Inflammatory macrophage treated with lipopolysaccharide for 1 hour (primary cell): ENCODE data around the gene YES1.

ENCODE experiments used
- DNase-seq, 2 donors: peaks; one replicate each; pipeline ENCODE4 v3.0.0-alpha.2; 2020 to 2022

The YES1 gene

DNA sequence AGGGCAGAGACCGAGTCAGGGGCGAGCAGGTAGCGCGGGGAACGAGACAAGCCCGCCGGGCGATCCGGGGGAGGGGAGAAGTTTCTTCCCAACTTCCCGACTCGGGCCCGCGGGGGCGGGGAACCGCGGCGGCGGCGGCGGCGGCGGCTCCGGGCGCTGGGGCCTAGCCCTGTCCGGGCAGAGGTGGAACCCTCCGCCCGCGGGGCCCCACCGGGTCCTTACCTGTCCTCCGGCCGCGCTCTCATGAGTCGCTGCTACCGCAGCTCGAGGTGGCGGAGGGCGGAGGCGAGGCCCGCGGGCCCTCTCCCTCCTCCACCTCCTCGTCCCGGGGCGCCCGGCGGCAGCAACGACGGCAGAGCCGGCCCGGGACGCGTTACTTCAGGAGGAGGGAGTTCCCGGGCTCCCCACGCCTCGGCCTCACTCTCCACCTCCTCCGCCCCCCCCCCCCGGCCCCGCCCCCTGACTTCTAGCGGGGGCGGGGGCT lies at the start of gene YES1:
TSS of gene YES1 (minus strand) at position 351 of the 484 bp plus-strand sequence. CDS start 55,415 bp downstream, outside the sequence.
- no peak for DNase-seq

DNA sequence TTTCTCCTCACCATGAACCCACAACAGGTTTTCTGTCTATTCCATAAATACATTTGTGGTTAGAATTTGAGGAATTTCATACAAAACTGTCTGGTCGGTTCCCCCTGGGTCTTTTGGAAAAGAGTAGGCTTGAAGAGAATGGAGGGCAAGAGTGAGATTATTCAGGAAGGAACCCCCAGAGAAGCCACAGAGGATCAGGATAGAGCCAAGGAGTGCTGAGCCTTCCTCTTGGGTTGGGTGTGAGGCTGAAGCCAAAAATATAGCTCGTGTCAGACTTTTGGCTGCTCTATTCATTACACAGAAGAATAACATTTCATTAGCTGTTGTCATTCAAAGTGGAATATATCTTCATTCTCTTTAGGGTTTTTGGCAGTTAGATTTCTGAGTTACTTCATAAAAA lies 45.9 kb upstream of the YES1 start:
- no peak for DNase-seq

DNA sequence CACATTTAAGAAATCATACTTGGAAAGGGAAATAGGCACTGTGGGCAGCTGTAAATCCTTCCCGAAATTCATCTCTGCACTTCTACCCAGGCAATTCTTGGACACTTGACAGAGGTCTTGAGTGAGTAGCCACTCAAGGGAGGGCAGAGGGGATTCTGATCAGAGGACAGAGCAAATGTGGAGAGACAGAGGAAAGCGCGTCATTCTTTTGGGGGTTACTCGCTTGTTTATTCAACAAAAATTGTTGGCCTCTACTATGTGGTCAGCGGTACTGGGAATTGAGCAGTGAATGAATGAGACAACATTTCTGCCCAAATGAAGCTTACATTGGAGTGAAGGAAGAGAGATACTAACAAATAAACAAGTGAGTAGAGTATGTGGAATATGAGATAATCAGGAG lies 41.4 kb upstream of the YES1 start:
- no peak for DNase-seq

DNA sequence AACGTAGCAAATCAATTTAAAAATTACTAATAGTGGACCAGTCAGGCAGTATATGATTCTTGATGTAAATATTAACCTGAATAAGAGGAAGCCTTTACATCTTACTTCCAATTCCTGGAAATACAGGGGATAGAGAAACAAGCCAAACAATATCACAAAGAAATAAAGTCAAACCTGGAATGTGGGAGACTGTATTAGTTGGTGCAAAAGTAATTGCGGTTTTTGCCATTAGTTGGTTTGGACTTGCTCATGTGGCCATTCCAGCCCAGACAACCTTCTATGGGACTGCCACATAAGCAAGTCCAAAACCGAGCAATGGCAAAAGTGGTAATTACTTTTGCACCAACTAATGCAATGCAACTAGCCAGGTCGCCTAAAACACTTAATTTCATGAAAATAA lies 38.9 kb upstream of the YES1 start:
- no peak for DNase-seq

DNA sequence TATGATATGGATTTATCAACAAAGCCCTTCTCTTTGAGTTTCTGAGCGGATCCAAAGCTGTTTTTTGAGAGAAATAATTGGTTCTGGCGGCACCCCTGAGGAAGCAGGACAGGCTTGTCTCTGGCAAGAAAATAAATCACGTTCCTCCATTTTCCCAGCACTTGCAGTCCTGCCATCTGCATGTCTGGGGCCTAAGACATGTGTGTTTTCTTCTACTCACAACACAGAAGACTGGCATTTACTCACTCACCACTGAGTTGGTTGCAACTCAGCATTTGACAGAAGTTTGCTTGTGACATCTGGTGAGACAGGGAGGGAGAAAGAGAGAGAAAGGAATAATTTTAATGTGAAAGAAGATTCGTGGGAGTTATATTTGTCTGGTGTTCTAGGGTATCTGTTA lies 37.0 kb upstream of the YES1 start:
- DNase-seq, result no peak

DNA sequence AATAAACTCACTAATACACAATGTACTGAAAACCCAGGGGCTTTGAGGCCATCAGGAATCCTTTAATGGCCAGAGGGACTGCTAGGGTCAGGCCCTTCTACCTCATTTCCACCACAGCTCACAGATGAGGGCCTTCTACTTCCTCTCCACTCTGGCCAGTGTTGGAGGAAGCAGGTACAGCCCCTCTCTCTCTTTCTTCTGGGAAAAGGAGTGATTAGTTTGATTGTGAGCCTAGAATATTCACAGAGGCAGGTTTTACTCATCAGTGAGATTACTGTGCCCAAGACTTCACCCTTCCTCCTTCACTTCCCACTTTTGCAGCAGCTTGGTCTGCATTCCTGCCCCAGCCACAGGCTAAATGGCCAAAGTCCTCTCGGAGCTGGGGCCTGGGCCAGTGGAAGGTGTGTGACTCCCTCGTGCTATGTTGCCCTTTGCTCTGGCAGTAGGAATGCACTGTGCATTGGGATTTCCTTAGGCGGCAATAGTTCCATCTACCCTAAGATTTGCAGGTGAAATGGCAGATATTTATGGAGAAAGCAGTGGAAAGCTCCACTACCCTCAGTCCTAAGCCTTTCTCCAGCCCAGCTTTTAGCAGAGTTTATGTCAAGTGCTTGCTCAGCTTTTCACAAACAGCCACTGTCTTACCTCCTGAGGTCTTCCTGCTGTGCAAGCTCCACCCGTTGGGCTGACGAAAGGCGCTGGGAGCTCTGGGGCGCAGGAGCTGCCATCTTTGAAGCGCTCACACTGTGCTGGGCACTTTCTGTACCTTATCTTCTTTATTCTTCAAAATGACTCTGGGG lies 36.2 kb upstream of the YES1 start:
- DNase-seq, result no peak

DNA sequence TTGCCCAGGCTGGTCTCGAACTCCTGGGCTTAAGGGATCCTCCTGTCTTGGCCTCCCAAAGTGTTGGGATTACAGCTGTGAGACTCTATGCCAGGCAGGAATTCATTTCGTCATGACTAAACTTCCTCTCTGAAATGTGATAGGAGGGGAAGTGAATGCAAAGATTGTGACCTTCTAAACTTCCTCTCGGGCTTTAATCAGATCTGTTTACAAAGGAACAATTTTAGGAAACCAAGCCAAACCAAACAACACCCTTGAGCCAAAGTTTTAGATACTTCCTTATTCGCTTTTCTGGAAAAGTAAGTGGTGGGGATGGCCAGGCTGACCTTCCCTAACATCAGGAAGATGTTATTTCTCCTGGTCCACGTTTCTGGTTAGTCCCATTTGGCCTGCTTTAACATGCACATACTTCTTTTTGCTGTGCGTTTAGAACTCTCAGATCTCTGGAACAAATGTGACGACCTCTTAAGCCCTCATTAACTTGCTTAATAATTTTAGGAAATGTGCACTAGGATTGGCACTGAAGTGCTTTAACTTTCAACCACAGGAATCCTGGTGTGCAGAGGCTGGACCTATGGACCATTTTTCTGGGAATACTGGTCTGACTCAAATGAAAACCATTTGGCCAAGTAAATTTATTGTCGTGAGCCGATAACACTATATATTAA lies 33.2 kb upstream of the YES1 start:
- peak; percentile 46 to 47 for DNase-seq

DNA sequence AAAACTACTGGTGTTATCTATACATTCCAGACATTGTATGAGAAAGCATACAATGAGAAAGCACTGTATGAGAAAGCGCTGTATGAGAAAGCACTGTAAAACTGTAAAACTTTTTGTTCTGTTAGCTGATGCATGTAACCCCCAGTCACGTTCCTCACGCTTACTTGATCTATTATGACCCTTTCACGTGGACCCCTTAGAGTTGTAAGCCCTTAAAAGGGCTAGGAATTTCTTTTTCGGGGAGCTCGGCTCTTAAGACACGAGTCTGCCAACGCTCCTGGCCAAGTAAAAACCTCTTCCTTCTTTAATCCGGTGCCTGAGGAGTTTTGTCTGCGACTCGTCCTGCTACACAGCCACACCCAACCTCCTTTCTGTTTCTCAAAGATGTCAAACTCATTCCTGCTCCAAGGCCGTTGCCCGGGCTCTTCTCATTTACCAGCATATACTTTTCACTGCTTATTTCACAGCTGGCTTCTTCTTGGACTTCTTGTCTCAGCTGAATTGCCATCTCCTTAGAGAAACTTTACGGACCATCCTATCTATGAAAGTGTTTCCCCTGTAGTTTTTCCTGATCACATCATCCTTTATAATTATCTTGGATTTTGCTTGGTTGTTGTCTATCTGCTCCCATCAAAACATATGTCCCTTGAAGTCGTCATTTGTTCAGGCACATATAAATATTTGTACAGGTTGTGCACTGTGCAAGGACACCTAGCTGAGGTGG lies 29.8 kb upstream of the YES1 start:
- DNase-seq, result no peak

DNA sequence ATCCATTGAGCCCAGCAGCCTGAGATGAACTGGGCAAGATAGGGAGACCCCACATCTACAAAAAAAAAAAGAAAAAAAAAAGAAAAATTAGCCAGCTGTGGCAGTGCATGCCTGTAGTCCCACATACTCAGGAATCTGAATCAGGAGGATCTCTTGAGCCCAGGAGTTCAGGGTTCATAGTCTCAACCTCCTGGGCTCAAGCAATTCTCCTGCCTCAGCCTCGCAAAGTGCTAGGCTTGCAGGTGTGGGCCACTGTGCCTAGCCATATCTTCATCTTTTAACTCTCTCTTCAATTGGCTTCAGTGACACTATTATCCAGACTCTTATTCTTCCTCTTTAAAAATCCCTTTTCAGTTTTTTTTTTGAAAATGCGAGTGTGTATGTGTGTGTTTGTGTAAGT lies 28.5 kb upstream of the YES1 start:
- DNase-seq, result no peak

DNA sequence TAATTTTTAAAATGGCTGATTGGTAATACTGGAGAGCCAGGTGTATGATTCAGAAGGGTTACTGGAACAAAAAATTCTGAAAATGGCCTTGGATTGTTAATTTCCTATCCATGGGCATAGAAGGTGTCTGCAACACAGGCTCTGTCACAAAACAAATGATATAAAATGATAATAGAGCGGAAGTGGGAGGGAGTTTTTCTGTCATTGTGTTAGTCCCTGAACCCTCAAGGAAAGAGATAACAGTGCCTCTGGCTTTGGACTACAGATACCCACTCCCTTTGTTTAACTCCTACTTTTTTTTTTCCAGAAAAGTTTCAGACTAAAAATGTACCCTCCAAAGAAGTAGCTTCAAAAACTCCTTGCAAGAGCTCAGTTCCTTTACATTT lies 28.0 kb upstream of the YES1 start:
- no peak for DNase-seq

DNA sequence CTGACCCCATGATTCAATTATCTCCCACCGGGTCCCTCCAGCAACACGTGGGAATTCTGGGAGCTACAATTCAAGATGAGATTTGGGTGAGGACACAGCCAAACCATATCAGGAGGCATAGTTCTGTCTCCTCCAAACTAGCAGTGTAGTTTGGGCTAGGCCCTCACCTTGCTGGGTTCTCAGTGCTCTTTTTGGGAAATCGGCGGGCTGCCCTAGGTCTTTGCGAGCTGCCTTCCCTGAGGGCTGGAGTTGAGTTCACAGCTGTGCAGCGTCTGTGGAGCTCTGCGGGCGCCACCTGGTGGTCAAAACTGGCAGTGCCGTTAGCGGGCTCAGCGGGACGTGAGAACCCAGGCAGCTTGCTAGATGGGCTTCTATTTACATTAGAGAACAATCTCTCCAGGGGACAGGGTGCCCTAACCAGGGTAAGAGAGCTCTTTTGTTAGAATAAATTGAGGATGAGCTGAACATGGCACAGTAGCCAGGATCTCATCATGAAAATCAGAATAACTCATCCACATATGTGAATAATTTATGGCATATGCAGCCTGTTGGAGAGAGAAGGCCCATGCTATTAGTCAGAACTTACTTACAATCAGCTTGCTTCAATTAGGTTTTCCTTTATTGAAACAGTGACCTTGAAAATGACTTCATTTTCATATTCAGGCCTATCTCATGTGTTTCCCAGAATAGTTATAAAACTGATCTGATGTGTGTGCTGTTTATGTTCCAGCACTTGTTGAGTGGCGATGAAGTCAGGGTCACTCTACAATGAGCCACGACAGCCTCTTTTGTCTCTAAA lies 27.4 kb upstream of the YES1 start:
- peak; percentile 41 to 95 for DNase-seq

DNA sequence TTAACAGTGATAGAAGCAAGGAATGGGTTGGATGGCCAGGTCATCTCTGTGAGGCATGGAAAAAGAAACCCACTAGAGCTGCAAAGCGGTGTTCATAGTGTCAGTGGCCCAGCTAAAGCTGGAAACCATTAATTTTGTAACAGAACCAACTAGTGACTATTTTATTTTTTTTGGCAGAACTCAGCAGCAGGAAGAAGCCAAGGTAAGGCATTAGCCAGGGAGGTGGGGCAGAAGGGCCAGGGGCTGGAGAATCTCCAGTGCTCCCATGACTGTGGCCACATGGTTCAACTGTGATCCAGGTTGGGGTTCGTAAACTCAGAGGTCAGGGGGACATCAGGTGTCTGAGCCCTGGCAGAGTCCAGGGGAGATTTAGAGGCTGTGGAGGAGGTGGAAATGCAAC lies 25.9 kb upstream of the YES1 start:
- DNase-seq, result no peak

DNA sequence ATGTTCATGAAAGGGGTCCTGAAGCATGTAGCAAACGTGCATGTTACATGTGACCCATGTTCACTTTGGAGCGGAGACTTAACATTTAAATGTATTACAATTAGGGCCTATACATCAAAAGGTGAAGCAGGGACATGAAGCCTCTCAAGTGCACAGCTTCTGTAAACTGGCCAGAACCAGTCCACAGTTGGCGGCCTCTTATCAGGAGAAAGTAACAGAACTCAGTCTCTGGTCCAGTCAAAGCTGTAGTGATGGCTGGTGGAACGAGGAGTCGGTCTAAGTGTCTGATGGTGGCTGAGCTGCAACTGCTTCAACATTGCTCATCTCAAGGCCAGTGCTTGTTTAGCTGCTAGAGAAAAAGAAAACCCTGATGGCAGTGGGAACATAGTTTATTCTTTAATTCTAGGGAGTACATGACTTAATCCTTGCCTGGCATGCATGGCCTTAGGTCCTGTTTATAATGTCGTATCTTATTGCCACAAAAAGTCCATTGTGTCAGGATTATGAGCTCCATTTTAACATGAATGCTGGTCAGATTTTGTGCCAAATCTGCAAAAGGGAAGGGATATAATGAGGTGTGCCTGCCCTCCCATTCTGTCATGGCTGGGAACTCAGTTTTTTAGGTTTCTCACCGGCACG lies 22.2 kb upstream of the YES1 start:
- no peak for DNase-seq

DNA sequence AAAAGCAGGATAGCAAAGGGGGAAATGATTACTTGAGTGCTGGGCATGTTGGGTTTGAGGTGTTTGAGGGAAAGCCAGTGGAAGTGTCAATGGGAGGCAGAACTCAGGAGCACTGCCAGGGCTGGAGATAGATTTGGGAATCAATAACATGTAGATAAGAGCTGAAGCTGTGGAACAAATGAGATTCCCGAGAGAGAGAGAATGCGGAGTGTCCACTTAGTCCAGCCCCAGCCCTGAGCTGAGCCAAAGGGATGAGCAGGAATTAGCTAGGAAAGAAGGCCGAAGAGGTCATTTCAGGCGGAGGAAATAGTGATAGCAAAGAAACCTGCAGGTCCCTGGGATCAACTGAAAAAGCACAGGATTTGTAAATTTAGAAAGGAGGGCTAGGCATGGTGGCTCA lies 21.2 kb upstream of the YES1 start:
- DNase-seq, result no peak

DNA sequence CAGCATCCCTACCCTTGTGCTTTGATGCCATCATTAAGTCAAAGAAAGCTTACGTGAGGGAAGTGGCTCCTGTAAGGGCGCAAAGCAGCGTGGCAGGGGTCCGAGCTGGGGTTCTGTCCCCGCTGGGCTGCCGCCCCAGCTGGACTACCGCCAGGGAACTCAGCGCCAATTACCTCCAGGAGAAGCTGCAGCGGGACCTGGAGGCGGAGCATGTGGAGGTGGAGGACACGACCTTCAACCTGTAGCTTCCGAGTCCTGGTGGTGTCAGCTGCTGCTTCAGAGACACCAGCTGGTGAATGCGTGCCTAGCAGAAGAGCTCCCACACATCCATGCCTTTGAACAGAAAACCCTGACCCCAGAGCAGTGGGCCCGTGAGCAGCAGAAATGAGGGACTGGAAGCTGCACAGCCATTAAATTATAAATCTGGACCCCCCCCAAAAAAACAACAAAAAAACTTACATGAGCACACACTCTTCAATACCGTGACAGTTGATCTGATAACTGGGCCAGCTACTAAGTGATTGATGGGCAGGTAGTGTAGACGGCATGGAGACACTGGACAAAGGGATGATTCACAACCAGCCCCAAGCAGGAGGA lies 20.1 kb upstream of the YES1 start:
- DNase-seq, result no peak

DNA sequence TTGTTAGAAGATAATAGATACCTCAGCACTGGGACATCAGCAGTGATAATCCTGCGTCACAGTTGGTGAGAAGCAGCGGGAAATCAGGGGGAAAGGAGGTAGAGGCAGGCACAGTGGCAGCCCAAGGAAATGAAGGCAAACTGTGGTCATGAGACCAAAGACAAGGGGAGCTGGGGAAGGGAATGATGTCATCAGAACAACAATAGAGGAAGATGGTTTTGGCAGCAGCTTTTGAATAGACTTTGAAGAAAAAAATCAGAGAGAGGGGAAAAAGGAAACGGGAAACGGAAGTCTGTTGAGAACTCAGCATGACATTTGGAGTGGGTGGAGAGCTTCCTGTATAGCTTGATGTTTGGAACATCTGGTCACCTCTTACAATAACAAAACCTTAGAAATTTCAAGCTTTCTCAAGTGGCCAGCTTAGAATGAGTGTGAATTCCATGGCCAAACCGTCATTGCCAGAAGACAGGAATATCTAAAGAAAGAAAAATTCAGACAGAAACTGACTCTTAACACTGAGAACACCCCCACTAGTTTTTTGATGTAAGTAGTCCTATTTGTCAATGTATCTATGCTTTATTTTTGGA lies 18.4 kb upstream of the YES1 start:
- DNase-seq, result peak; percentile 77 to 83

DNA sequence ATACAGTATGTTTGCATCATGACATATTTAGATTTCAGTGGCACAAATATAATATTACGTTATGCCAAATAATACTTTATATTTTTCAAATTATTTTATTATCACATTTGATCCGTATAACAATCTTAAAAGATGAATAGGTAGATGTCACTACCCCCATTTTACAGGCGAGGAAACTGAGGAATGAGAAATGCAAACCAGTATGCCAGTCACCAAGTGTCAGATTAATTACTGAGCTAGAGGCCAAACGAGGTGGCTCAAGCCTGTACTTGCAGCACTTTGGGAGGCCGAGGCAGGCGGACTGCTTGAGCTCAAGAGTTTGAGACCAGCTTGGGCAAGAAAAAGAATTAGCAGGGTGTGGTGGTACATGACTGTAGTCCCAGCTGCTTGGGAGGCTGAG lies 17.4 kb upstream of the YES1 start:
- DNase-seq, result no peak

DNA sequence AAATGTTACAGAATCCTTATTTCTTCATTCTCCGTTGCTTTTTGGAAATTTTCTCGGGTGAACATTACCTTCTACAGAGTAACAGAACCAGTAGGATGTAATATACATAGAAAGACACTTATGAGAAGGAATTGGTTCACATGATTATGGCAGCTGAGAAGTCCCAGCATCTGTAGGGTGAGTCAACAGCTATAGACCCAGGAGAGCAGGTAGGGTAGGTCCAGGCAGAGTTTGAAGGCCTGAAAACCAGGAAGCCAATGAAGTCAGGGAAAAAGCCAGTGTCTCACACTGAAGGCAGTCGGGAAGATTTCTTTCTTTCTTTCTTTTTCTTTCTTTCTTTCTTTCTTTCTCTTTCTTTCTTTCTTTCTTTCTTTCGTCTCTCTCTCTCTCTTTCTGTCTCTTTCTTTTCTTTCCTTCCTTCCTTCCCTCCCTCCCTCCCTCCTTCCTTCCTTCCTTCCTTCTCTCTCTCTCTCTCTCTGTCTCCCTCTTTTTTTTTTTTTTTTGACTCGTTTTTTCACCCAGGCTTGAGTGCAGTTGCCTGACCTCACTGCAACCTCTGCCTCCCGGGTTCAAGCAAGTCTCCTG lies 15.1 kb upstream of the YES1 start:
- DNase-seq, result no peak

DNA sequence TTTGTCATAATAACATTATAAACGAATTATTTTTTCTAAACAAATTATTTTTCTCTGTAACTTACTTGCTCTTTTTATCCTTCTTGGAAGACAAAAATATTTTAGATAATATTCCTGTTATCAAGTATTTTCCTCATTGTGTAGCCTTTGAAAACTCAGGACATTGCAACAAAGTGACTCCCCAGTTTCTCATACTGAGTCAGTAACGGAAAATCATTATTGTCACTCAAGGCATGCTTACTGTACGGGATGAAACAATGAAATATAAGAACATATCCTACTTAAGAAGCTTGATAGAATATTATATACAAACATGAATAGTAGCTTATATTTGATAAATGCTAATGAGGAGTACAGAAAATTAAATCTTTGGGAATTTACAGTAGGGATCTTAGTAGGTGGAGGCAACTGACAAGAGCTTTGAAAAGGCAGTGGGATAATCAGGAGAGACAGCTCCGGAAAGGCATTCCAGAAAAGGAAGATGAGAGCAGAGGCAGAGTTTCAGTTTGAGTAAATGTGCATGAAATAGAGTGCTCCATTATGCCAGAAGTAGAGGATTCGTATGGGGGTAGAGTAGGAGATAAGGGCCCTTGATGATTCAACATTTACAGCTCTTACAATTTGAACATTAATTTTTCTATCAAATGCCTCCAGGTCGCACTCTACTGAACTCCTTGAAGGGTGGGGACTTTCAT lies 14.0 kb upstream of the YES1 start:
- no peak for DNase-seq

DNA sequence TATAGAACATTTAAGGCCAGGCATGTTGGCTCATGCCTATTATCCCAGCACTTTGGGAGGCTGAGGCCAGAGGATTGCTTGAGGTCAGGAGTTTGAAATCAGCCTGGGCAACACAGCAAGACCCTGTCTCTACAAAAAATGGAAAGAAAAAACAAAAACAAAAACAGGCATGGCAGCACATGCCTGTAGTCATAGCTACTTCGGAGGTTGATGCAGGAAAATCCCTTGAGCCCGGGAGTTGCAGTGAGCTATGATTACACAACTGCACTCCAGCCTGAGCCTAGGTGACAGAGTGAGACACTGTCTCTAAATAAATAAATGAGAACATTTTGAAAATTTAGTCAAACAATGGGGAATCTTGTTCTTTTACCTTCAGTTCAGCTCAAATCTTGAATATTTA lies 12.1 kb upstream of the YES1 start:
- peak in 1 of 2 donors; percentile 20 for DNase-seq
